Gastrocnemius medialis (tissue), 4 donors: ENCODE results near the gene PLAC1.

Source experiments
- CTCF ChIP-seq, 5 experiments: fragments of 450-650 bp in 3 of 5; fragments of 200-600 bp in 2 of 5; sonication (generic) in 2 of 5; IDR thresholded peaks in 4 of 5; conservative IDR thresholded peaks in 1 of 5; 1 replicate in 4 of 5; 2 replicates in 1 of 5; pipeline ENCODE4 v1.5.1; 2016 to 2019; ENCODE audit warnings: antibody characterized with exemption in 5 of 5, mild to moderate bottlenecking in 3 of 5, moderate library complexity in 3 of 5
- POLR2A ChIP-seq, 2 donors: fragments of 450-650 bp; IDR thresholded peaks; one replicate each; pipeline ENCODE4 v1.6.1; 2017; ENCODE audit warnings: antibody characterized with exemption in 2 of 2, mild to moderate bottlenecking in 2 of 2, moderate library complexity in 2 of 2

- no peak for TF ChIP-seq CTCF (IDR thresholded peaks at IDR 0.05 in 4 of 5, conservative IDR thresholded peaks at IDR 0.05 in 1 of 5)
- TF ChIP-seq POLR2A (IDR thresholded peaks at IDR 0.05) = no peak
Measured at GRCh38 chrX:134546187-134546586, 112.1 kb downstream of the PLAC1 start.
